Measurements from ENCODE around the gene ADARB2. TPM values are rescaled to one million over a fixed set of nuclear protein-coding genes. Genes with fewer than 3 reads are reported as not detected.

The ADARB2 gene
- total and polyA plus RNA-seq, 2 experiments from 2014 or later = 2.0 to 5.0 TPM

- no peak for DNase-seq (ENCODE audit: low spot score)
- H3K27ac ChIP-seq (ENCODE audit: low read depth) = no peak overlapping the region
- H3K79me2 ChIP-seq (replicated peaks; ENCODE audit: insufficient read depth) = no peaks in the 10 kb centered on the region
- H3K4me1 Mint-ChIP-seq = peaks cover 38% of the 10 kb centered on the region
- no peaks in the 10 kb centered on the region; the same call in 2 of the 3 replicates for H3K36me3 Mint-ChIP-seq (ENCODE audit: low read depth)
- H3K27me3 ChIP-seq (ENCODE audit: insufficient read depth) = no peaks in the 10 kb centered on the region
- no peak overlapping the region for H3K4me3 Mint-ChIP-seq
- TF ChIP-seq EZH2 (IDR thresholded peaks at IDR 0.05; ENCODE audit: low read depth, unreplicated experiment) = no peak
- TF ChIP-seq EZH2phosphoT487 (IDR thresholded peaks at IDR 0.05; ENCODE audit: unreplicated experiment) = no peak
- TF ChIP-seq CREB1 (CRISPR knock-in tag; IDR thresholded peaks at IDR 0.05; ENCODE audit: low read depth) = no peak
- no peak for TF ChIP-seq REST (IDR thresholded peaks at IDR 0.05; ENCODE audit: unreplicated experiment)
- TF ChIP-seq CTCF (conservative IDR thresholded peaks at IDR 0.05; ENCODE audit: low read depth in 2 of 2) = no peak
- TF ChIP-seq ETS1 (IDR thresholded peaks at IDR 0.05) = no peak
- no peak for TF ChIP-seq ZNF114 (CRISPR knock-in tag; IDR thresholded peaks at IDR 0.05)
- no peak for TF ChIP-seq NANOG (IDR thresholded peaks at IDR 0.05; ENCODE audit: borderline replicate concordance)
- no peak for TF ChIP-seq ZNF462 (CRISPR knock-in tag; IDR thresholded peaks at IDR 0.05)
- no peak for TF ChIP-seq POLR2AphosphoS5 (IDR thresholded peaks at IDR 0.05; ENCODE audit: low read depth)
- no peak for TF ChIP-seq ZNF331 (CRISPR knock-in tag; IDR thresholded peaks at IDR 0.05; ENCODE audit: low read depth)
- no peak for TF ChIP-seq STAT1 (IDR thresholded peaks at IDR 0.05; ENCODE audit: unreplicated experiment)
- TF ChIP-seq JUNB (IDR thresholded peaks at IDR 0.05; ENCODE audit: unreplicated experiment) = no peak
- no peak overlapping the region for H2AFZ ChIP-seq
- H3K4me2 ChIP-seq = 0 out of 2 replicates have a peak overlapping the region, but pooled peaks have one; percentile 27
- H3K4me3 ChIP-seq = no peak overlapping the region
- no peaks in the 10 kb centered on the region; the same call in 1 of the 2 replicates for H4K20me1 ChIP-seq (replicated peaks; ENCODE audit: insufficient read depth)
- no peaks in the 10 kb centered on the region for H3K9me2 ChIP-seq (ENCODE audit: insufficient read depth)
- no peaks in the 10 kb centered on the region for H3K36me3 ChIP-seq (ENCODE audit: insufficient read depth)
- ATAC-seq = no peak
- no peaks in the 10 kb centered on the region for H3K9me3 Mint-ChIP-seq
- no peaks in the 10 kb centered on the region for H3F3A ChIP-seq (replicated peaks; ENCODE audit: low read depth)
- peaks cover 3% of the 10 kb centered on the region for H3K27me3 Mint-ChIP-seq (ENCODE audit: insufficient read depth, low read depth, poor library complexity)
- peaks cover 24% of the 10 kb centered on the region for H3K4me1 ChIP-seq (ENCODE audit: insufficient read depth)
- no peak overlapping the region; the same call in 1 of the 2 replicates for H3K27ac Mint-ChIP-seq
These were observed 215.6 kb downstream of the ADARB2 start for GRCh38 chr10:1521741-1522140.
